HG03342 (cell line): Measurements from ENCODE around the gene MAP7.
"Not testable (repeated sequence)": the region's sequence is repeated elsewhere in the genome, so short reads cannot be mapped to it uniquely, and the experiment has no call there.

Experiments used
- ATAC-seq: cut with Tn5 transposase; IDR thresholded peaks from one replicate; pipeline ENCODE4 v1.9.1; 2021; ENCODE audit warnings: mild to moderate bottlenecking, moderate library complexity; ENCODE audit not compliant: unreplicated experiment

The MAP7 gene

DNA sequence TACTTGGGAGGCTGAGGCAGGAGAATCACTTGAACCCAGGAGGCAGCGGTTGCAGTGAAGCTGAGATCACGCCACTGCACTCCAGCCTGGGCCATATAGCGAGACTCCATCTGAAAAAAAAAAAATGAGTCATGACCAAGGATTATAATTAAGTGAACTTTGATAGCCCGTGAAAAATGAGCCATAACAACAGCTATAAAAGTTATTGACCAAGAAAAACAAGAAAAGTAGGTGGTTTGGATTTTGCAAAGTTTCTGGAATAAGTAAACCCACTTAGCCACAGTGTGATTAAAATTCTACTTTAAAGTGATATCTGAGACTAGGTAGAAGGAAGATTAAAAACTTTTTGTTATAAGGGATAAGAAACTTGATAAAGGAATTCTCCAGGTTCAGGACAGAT is 234.6 kb downstream of the MAP7 start:
- ATAC-seq, result no peak

DNA sequence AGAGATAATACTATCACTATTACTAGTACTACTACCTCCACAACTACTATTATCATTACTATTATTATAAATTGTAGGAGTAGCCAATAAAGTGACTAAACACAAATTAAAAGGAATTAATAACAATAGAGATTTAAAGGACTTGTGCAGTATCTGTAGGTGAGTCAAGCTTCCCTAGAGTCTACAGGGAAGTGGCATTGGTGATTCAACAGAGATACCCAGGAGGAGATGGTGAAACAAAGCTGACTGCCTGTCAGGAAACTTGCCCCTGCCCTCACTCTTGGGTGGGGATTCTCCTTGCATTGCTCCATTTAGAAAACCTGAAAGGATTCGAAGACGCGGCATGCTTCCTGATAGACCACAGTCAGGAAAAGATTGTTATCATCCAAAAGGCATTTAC is 237.2 kb downstream of the MAP7 start:
- ATAC-seq, result no peak

DNA sequence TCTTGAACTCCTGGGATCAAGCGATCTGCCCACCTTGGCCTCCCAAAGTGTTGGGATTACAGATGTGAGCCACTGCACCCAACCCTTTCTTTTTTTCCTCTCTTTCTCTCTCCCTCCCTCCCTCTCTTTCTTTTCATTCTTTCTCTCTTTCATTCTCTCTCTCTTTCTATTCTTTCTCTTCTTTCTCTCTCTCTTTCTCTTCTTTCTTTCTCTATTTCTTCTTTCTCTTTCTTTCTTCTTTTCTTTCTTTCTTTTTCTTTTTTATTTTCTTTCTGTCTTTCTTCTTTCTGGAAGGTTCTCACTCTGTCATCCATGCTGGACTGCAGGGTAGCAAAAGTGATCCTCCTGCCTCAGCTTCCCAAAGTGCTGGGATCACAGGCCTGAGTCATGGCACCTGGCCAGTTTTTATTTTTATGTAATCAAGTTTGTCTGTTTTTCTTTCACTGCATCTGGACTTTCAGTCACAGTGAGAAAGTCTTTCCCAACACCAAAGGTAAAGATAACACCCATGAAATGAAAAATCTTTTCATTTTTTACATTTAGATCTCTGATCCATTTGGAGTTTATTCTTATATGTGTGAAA is 240.4 kb downstream of the MAP7 start:
- no peak for ATAC-seq

DNA sequence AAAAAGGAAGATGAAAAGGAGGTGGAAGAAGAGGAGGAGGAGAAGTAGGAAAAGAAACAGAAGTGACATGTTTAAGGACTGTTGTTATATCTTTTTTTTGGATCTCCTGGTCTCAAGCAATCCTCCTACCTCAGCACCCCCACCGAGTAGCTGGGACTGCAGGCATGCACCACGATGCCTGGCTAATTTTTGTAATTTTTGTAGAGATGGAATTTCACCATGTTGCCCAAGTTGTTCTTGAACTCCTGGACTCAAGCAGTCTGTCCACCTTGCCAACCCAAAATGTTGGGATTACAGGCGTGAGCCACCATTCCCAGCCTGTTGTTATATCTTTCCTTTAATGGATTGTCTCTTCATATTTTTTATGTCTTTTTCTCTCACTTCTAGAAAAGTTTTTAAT is 241.1 kb downstream of the MAP7 start:
- no peak for ATAC-seq

DNA sequence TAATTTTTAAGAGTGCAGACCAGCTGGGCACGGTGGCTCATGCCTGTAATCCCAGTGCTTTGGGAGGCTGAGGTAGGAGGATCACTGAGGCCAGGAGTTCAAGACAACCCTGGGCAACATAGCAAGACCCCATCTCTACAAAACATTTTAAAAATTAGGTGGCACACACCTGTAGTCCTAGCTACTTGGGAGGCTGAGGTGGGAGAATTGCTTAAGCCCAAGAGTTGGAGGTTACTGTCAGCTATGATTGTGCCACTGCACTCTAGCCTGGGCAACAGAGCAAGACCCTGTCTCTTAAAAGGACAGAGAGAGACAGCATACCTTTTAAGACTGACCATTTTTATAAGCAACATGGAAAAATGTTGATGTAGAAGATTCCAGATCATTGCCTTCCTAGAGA is 241.8 kb downstream of the MAP7 start:
- not testable (repeated sequence) for ATAC-seq

DNA sequence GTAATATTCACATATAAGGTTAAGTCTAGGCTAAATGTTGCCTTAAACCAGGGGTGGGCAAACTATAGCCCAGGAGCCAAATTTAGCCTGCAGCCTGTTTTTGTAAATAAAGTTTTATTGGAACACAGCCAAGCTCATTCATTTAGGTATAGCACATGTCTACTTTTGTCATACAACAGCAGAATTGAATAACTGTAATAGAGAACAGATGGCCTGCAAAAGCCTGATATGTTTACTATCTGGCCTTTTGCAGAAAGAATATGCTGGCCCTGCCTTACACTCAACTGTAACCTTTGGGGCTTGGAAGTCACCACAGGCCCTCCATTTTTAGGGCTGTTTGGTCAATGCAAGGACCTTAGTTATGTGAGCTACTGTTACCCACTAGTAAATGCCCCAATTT is 242.9 kb downstream of the MAP7 start:
- no peak for ATAC-seq

DNA sequence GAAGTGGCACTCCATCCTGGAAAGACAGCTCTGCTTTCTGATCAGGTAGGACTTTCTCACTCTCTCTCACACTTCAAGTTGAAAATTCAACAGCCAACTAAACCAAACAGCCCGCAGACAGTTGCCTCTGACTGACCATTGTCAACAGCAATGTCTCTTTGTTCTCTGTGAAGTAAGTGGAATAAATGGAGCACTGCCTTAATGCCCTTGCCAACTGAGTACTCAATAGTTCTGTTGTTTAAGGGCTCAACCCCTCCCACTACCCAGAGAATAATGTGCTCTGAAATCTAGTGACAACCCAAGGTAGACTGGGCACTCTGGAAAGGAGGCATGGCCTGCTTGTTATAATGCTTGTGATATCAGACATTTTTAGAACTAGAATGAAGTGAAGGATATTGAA is 243.8 kb downstream of the MAP7 start:
- ATAC-seq, result no peak

DNA sequence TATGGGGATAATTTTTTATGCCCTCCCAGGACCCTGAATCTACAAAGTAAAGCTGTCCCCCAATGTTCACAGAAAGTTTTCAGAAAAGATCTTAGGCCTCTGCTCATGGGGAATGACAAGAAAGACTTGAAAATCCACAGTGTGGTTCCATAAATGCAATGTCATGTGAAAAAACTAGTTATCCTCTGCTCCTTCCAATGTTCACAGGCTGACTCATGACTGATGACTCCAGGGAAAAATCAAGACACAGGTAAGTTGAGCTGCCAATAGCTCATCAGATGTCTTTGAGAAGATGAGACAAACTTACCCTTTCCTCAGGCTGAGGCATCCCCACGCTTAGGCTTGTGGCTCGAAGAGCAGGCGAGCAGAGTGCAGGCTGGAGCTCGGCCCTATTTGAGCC is 245.8 kb downstream of the MAP7 start:
- ATAC-seq, result no peak

DNA sequence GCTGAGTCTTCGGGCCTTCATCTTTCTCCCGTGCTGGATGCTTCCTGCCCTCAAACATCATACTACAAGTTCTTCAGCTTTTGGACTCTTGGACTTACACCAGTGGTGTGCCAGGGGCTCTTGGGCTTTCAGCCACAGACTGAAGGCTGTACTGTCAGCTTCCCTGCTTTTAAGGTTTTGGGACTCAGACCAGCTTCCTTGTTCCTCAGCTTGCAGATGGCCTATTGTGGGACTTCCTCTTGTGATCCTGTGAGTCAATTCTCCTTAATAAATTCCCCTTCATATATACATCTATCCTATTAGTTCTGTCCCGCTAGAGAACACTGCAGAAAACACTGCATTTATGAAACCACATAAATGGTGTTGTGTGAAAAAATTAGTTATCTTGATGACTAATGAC is 246.7 kb downstream of the MAP7 start:
- no peak for ATAC-seq

DNA sequence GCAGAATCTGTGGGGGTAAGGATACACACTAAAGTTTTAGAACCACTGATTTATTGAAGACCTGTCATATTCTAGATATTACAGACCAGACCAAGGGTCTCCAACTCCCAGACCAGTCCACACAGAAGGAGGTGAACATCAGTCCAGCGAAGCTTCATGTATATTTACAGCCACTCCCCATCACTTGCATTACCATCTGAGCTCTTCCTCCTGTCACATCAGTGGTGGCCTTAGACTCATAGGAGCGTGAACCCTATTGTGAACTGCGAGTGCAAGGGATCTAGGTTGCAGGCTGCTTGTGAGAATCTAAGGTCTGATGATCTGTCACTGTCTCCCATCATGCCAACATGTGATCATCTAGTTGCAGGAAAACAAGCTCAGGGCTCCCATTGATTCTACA is 255.6 kb downstream of the MAP7 start:
- no peak for ATAC-seq
